Astrocyte (in vitro differentiated cells and primary cell): ENCODE data around the gene TSTD2. TPM values are rescaled to one million over a fixed set of nuclear protein-coding genes. Genes with fewer than 3 reads are reported as not detected.

Experiments used
- DNase-seq: peaks from one replicate; pipeline ENCODE4 v3.0.0-alpha.2; 2010; ENCODE audit warnings: low read depth
- FAIRE-seq: peaks from 2 replicates; lab custom pipeline; 2011; peaks lifted over from hg19 to GRCh38; lab: Jason Lieb, UNC
- H2AFZ ChIP-seq: 2 replicates; pipeline ENCODE4 v1.6.0; 2012; ENCODE audit warnings: low read depth, low read length, inconsistent platforms
- H3K27ac ChIP-seq: 2 replicates; pipeline ENCODE4 v1.5.1; 2011; ENCODE audit warnings: low read depth, low read length, inconsistent platforms
- H3K27me3 ChIP-seq: 2 replicates; pipeline ENCODE4 v1.6.0; 2011; ENCODE audit warnings: low read length, inconsistent platforms; ENCODE audit not compliant: insufficient read depth
- H3K36me3 ChIP-seq: 2 replicates; pipeline ENCODE4 v1.5.1; 2011; ENCODE audit warnings: low read length, inconsistent platforms; ENCODE audit not compliant: insufficient read depth
- H3K4me1 ChIP-seq: 2 replicates; pipeline ENCODE4 v1.5.1; 2011; ENCODE audit warnings: low read length, inconsistent platforms; ENCODE audit not compliant: insufficient read depth
- H3K4me2 ChIP-seq: 2 replicates; pipeline ENCODE4 v1.6.0; 2012; ENCODE audit warnings: low read length, inconsistent platforms
- H3K4me3 ChIP-seq: 2 replicates; pipeline ENCODE4 v1.5.1; 2011; ENCODE audit warnings: low read depth, mild to moderate bottlenecking, low read length, inconsistent platforms; ENCODE audit not compliant: insufficient read depth
- H3K79me2 ChIP-seq: 2 replicates; pipeline ENCODE4 v1.6.0; 2012; ENCODE audit warnings: mild to moderate bottlenecking, low read length, inconsistent platforms; ENCODE audit not compliant: insufficient read depth
- H3K9ac ChIP-seq: 2 replicates; pipeline ENCODE4 v1.6.0; 2012; ENCODE audit warnings: mild to moderate bottlenecking, low read length, inconsistent platforms
- H3K9me3 ChIP-seq: 2 replicates; pipeline ENCODE4 v1.5.1; 2012; ENCODE audit warnings: low read depth, mild to moderate bottlenecking, low read length, inconsistent platforms; ENCODE audit not compliant: insufficient read depth
- H4K20me1 ChIP-seq: 2 replicates; pipeline ENCODE4 v1.6.0; 2012; ENCODE audit warnings: low read length, inconsistent platforms; ENCODE audit not compliant: insufficient read depth
- H3K27ac Mint-ChIP-seq: one replicate; pipeline ENCODE4 v1.8.0; 2021; ENCODE audit warnings: mild to moderate bottlenecking, mixed read lengths; ENCODE audit not compliant: unreplicated experiment
- H3K27me3 Mint-ChIP-seq: one replicate; pipeline ENCODE4 v1.8.0; 2021; ENCODE audit warnings: low read depth, mixed read lengths; ENCODE audit not compliant: unreplicated experiment
- H3K36me3 Mint-ChIP-seq: one replicate; pipeline ENCODE4 v1.8.0; 2021; ENCODE audit warnings: low read depth, mixed read lengths; ENCODE audit not compliant: unreplicated experiment
- H3K4me1 Mint-ChIP-seq: one replicate; pipeline ENCODE4 v1.8.0; 2021; ENCODE audit warnings: low read depth, mixed read lengths; ENCODE audit not compliant: unreplicated experiment
- H3K4me3 Mint-ChIP-seq: one replicate; pipeline ENCODE4 v1.8.0; 2021; ENCODE audit warnings: mild to moderate bottlenecking, moderate library complexity, mixed read lengths; ENCODE audit not compliant: unreplicated experiment
- H3K9me3 Mint-ChIP-seq: one replicate; pipeline ENCODE4 v1.8.0; 2021; ENCODE audit warnings: mild to moderate bottlenecking, mixed read lengths; ENCODE audit not compliant: unreplicated experiment
- EZH2 ChIP-seq: IDR thresholded peaks from 2 replicates; pipeline ENCODE4 v1.6.1; 2012; ENCODE audit warnings: mild to moderate bottlenecking, low read length, inconsistent platforms; ENCODE audit not compliant: insufficient read depth
- total RNA-seq: library from RNA; stranded (reverse); gene quantifications from 2 replicates; pipeline ENCODE4 v1.2.1, GENCODE V29; 2021
- TF ChIP-seq, protein P1 (sequence below): IDR thresholded peaks from 2 replicates; pipeline ENCODE4 v1.5.1; 2011; ENCODE audit warnings: low read depth, mild to moderate bottlenecking, inconsistent platforms, low read length, moderate library complexity; ENCODE audit not compliant: insufficient read depth

The TSTD2 gene
- total RNA-seq, 1 donor from 2014 or later: 19.4 TPM

DNA sequence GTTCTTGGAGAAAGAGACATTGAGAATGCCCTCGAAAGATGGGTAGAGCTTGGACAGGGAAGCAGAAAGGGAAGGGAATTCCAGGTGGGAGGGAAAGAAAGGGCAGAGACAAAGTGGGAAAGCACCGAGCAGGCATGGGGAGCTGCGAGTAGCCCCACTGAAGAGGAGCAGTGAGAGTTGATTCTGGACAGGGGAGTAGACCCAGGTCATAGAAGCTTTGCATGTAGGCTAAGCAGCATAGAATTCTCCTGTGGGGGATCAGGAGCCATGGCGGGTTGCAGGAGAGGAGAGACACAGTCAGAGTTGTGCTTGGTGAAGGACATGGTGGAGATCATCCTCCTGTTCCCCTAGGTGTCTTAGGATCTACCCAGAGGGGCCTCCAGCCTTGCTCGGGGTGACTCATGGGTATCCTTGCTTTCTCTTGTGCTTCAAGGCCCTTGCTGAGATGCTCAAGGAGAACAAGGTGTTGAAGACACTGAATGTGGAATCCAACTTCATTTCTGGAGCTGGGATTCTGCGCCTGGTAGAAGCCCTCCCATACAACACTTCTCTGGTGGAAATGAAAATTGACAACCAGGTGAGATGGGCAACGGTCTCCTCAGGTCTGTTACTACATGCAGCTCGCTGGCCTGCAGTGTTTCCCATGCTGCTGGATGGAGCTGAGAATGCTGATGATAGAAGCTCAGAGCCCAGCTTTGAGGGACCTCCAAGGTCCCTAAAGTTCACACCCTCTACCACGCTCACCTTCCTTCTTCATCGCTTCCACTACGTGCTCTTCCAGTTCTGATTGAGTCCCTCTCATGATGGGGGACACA lies 64.5 kb downstream of the TSTD2 start:
- Histone ChIP-seq H3K27me3 (no peaks in the 10 kb centered on the region), H3K27ac (no peak overlapping the region), H3K4me1 (peaks cover 3% of the 10 kb centered on the region), H3K36me3 (no peaks in the 10 kb centered on the region), H3K4me3 (no peak overlapping the region), H3K9ac (no peak overlapping the region), H2AFZ (no peak overlapping the region), H3K9me3 (no peaks in the 10 kb centered on the region), H3K4me2 (no peak overlapping the region), H4K20me1 (no peaks in the 10 kb centered on the region), H3K79me2 (no peaks in the 10 kb centered on the region)
- Mint-ChIP-seq H3K4me3 (no peak overlapping the region), H3K36me3 (peaks cover 3% of the 10 kb centered on the region), H3K27me3 (peaks cover 40% of the 10 kb centered on the region), H3K9me3 (peaks cover 7% of the 10 kb centered on the region), H3K27ac (no peak overlapping the region), H3K4me1 (peaks cover 2% of the 10 kb centered on the region)
- DNase-seq (no peak), FAIRE-seq (no peak)
- no peak for TF ChIP-seq EZH2
- TF ChIP-seq, protein P1, sequence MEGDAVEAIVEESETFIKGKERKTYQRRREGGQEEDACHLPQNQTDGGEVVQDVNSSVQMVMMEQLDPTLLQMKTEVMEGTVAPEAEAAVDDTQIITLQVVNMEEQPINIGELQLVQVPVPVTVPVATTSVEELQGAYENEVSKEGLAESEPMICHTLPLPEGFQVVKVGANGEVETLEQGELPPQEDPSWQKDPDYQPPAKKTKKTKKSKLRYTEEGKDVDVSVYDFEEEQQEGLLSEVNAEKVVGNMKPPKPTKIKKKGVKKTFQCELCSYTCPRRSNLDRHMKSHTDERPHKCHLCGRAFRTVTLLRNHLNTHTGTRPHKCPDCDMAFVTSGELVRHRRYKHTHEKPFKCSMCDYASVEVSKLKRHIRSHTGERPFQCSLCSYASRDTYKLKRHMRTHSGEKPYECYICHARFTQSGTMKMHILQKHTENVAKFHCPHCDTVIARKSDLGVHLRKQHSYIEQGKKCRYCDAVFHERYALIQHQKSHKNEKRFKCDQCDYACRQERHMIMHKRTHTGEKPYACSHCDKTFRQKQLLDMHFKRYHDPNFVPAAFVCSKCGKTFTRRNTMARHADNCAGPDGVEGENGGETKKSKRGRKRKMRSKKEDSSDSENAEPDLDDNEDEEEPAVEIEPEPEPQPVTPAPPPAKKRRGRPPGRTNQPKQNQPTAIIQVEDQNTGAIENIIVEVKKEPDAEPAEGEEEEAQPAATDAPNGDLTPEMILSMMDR: no peak

DNA sequence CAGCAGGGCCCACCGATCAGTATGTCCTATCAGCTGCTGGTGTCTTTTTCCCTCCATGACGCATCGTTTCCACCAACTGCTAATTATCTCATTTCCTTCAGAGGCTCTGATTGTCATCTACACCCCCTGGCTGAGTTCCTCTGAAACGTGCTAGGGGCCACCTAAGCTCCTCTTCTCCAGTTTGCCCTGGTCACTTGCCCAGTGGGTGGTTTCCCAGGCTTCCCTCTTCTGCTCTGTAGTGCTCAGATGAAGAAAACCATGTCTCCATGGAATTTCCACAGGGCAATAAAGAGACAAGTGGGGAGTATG lies 65.3 kb downstream of the TSTD2 start:
- Mint-ChIP-seq H3K9me3 (peaks cover 5% of the 10 kb centered on the region), H3K27me3 (peaks cover 46% of the 10 kb centered on the region), H3K27ac (no peak overlapping the region), H3K36me3 (peaks cover 3% of the 10 kb centered on the region), H3K4me1 (peaks cover 2% of the 10 kb centered on the region), H3K4me3 (no peak overlapping the region)
- Histone ChIP-seq H3K9ac (no peak overlapping the region), H3K27ac (no peak overlapping the region), H3K4me1 (peaks cover 3% of the 10 kb centered on the region), H3K36me3 (no peaks in the 10 kb centered on the region), H2AFZ (no peak overlapping the region), H3K4me2 (no peak overlapping the region), H3K4me3 (no peak overlapping the region), H3K9me3 (no peaks in the 10 kb centered on the region), H4K20me1 (no peaks in the 10 kb centered on the region), H3K27me3 (no peaks in the 10 kb centered on the region), H3K79me2 (no peaks in the 10 kb centered on the region)
- no peak for FAIRE-seq
- no peak for DNase-seq
- TF ChIP-seq EZH2: no peak
- TF ChIP-seq, protein P1: no peak

DNA sequence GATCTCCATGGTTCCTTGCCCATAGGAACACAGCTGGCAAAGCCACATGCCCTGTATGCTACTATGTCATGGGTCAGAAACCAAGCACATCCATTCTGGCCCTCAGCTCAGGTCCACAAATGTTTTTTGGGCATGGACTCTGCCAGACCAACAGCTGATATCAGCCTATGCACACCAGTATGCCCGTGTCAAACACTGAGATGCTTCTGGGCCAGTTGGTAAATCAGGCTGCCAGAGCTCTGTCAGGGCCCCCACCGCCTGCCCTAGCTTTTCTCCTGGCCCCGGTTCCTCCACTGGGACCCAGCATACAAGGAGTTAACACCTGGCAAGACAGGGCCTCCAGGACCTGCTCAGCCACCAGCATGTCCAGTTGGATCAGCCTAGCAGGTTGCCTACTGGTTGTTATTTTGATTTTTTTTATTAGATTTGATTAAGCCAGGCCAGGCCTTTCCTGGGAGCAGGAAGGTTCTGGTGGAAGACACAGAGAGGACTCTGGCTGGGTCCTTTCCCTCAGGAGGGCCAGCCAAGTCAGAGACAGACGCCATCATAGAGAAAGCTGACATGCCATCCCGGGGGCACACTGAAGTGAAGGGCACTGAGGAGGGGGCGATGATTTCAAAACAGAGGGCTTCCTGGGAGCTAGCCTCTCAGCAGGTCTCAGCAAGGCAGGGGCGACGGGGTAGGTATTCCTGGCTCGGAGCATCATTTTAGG lies 65.8 kb downstream of the TSTD2 start:
- Histone ChIP-seq H3K4me1 (peaks cover 3% of the 10 kb centered on the region), H3K4me2 (no peak overlapping the region), H3K27ac (no peak overlapping the region), H3K27me3 (peaks cover under 1% of the 10 kb centered on the region), H3K36me3 (no peaks in the 10 kb centered on the region), H3K9ac (no peak overlapping the region), H3K79me2 (no peaks in the 10 kb centered on the region), H3K4me3 (no peak overlapping the region), H4K20me1 (no peaks in the 10 kb centered on the region), H3K9me3 (no peaks in the 10 kb centered on the region), H2AFZ (no peak overlapping the region)
- TF ChIP-seq, protein P1: no peak
- Mint-ChIP-seq H3K27me3 (peaks cover 46% of the 10 kb centered on the region), H3K4me3 (no peak overlapping the region), H3K36me3 (peaks cover 3% of the 10 kb centered on the region), H3K9me3 (peaks cover 5% of the 10 kb centered on the region), H3K4me1 (peaks cover 2% of the 10 kb centered on the region), H3K27ac (no peak overlapping the region)
- FAIRE-seq (no peak), DNase-seq (no peak)
